ENCODE results near the gene WDR62.
A peak's percentile ranks its signal among the peaks of the same experiment; 100 is the strongest.

Gene WDR62

GRCh38 chr19:36113425-36113824 is 58.7 kb downstream of the WDR62 start:
- Histone ChIP-seq H3K4me3 (replicated peaks; ENCODE audit: insufficient read depth, low read length) (peak overlapping the region; percentile 97), H3K27me3 (ENCODE audit: insufficient read depth, poor library complexity, severe bottlenecking) (no peaks in the 10 kb centered on the region), H3K27ac (replicated peaks) (no peak overlapping the region)
- no peak for DNase-seq (ENCODE audit: low read depth in 1 of 2, low spot score in 1 of 2)
- no peak for TF ChIP-seq CTCF (IDR thresholded peaks at IDR 0.05; ENCODE audit: insufficient read depth, low read length)
- TF ChIP-seq SPI1 (IDR thresholded peaks at IDR 0.05; ENCODE audit: borderline replicate concordance, low read depth), result no peak
- TF ChIP-seq GABPA (IDR thresholded peaks at IDR 0.05; ENCODE audit: low read depth), result no peak
- TF ChIP-seq POLR2AphosphoS5 (IDR thresholded peaks at IDR 0.05; ENCODE audit: low read depth), result no peak
- no peak for TF ChIP-seq REST (IDR thresholded peaks at IDR 0.05; ENCODE audit: insufficient replicate concordance, low read depth)

GRCh38 chr19:36113894-36114720 is 59.4 kb downstream of the WDR62 start:
- no peaks in the 10 kb centered on the region for H3K27me3 ChIP-seq (ENCODE audit: insufficient read depth, poor library complexity, severe bottlenecking)
- TF ChIP-seq GABPA (IDR thresholded peaks at IDR 0.05; ENCODE audit: low read depth) (no peak), REST (IDR thresholded peaks at IDR 0.05; ENCODE audit: insufficient replicate concordance, low read depth) (no peak), SPI1 (IDR thresholded peaks at IDR 0.05; ENCODE audit: borderline replicate concordance, low read depth) (no peak), CTCF (IDR thresholded peaks at IDR 0.05; ENCODE audit: insufficient read depth, low read length) (no peak), POLR2AphosphoS5 (IDR thresholded peaks at IDR 0.05; ENCODE audit: low read depth) (no peak)
- peak in 1 of 2 experiments; percentile 10 for DNase-seq (ENCODE audit: low read depth in 1 of 2, low spot score in 1 of 2)
- peak overlapping the region; percentile 97 for H3K4me3 ChIP-seq (replicated peaks; ENCODE audit: insufficient read depth, low read length)
- peak overlapping the region; percentile 64 for H3K27ac ChIP-seq (replicated peaks)

GRCh38 chr19:36114721-36115452 is 60.2 kb downstream of the WDR62 start, which contains the start of gene POLR2I:
Gene POLR2I (minus strand): TSS chr19:36114875. CDS start chr19:36114856, 19 bp downstream.
- Histone ChIP-seq H3K27me3 (ENCODE audit: insufficient read depth, poor library complexity, severe bottlenecking) (no peaks in the 10 kb centered on the region), H3K27ac (replicated peaks) (peak within 1 kb of the TSS; percentile 64), H3K4me3 (replicated peaks; ENCODE audit: insufficient read depth, low read length) (peak within 1 kb of the TSS; percentile 97)
- peak; percentile 61; the same call in 1 of the 2 replicates for TF ChIP-seq POLR2AphosphoS5 (IDR thresholded peaks at IDR 0.05; ENCODE audit: low read depth)
- no peak for TF ChIP-seq SPI1 (IDR thresholded peaks at IDR 0.05; ENCODE audit: borderline replicate concordance, low read depth)
- no peak for TF ChIP-seq GABPA (IDR thresholded peaks at IDR 0.05; ENCODE audit: low read depth)
- peak; percentile 34 for TF ChIP-seq REST (IDR thresholded peaks at IDR 0.05; ENCODE audit: insufficient replicate concordance, low read depth)
- TF ChIP-seq CTCF (IDR thresholded peaks at IDR 0.05; ENCODE audit: insufficient read depth, low read length), result no peak
- DNase-seq (ENCODE audit: low read depth in 1 of 2, low spot score in 1 of 2), result peak; percentile 99 to 100
